ENCODE data around the gene MTAP.
A peak's percentile ranks its signal among the peaks of the same experiment; 100 is the strongest.

MTAP gene

DNA sequence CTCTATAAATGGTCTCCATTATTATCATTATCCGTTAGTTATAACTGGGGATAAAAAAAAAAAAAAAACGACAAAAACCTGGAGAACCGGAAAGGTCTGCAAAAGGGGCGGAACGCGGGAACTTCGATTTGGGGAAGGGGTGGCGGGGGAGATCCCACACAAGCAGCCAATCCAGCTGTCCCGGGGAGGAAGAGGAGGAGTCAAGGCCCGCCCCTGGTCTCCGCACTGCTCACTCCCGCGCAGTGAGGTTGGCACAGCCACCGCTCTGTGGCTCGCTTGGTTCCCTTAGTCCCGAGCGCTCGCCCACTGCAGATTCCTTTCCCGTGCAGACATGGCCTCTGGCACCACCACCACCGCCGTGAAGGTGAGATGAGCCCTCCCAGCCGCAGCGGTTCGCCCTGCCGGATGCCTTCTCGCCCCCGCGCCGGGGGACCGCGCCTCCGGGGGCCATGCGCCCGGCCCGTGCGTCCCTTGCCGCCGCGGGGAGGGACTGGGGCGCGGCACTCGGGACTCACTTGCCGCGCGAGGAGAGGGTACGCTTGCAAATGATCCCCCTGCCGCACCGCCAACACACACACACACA lies at the start of gene MTAP:
MTAP (plus strand) TSS at position 219 of the 583 bp plus-strand sequence; CDS start at position 332, 113 bp downstream.
- DNase-seq = peak; percentile 37 to 42

DNA sequence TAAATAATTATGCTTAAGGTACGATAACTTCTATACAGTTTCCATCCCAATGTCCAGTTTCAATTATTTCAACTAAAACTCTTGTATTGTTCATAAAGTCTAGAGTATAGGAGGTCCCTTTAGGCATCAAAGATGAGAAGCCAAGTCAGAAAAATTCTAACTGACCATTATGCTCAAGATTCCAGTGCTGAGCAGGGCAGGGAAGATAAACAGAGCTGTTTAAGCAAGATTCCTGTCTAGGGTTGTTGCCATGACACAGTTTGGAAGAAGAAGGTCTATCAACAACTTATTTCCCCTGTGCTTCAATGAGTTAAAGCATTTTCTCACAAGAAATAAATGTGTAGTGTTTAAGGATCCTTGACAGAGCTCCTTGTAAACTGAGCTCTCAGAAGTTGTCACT lies 48.9 kb upstream of the MTAP start:
- no peak for DNase-seq

DNA sequence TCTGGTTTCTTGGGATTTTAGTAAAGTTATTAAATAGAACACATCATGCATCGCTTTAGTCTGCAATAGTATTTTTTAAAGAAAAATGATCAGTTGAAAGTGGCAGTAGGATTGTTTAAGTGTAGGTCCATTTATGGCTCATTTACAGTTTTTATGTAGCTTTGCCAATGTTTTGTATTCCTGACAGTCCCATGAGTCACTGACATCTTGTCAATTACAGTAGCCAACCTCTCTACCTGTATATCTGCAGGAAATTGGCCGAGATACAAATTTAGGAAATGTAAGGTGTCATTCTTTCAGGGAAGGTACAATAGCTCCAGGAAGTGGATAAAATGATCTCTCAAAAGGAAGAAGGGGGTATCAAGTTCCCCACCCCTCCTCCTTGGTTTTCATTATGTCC lies 47.7 kb upstream of the MTAP start:
- DNase-seq = no peak

DNA sequence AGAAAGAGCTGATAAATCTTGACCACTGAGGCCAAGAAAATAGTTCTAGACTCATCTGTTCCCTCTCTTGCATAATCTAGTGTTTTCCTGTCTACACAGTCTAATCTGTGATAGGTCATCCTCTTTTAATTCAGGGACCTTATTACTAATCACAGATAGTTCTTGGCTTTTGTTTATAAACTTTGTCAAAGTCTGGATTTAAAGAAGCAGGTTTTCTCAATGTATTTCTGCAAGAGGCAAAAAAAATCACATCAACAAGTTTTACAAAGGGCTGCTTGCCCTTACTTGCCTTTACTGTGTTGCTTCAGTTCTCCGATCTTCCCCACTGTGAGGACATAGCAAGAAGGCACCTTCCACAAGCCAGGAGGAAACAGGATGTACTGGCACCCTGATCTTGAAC lies 43.9 kb upstream of the MTAP start:
- no peak for DNase-seq

DNA sequence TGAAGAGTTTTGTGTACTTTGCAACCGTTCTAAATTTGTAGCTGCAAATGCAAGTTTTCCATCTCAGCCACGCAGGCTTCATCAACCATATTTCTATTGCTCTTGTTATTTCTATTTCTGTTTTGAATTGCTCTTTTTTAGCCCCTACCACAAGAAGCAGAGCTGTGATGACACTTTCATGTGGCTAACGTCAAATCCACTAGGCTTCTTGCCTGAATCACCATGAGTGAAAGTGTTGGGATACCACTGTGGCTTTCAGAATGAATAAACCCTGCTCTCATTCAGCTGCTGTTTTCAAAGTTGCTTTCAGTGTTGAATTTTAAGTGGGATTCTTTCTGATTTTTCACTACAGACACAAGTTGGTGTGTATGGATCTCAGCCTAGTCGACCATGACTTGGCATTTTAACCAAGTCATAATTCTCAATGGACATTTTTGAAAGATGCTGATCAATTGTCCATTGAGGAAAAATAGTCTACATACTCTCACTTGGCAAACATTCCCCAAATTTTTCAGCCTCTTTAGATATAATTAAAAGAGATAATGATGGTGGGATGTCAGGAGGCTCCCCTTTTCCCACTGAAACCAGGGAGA lies 41.0 kb upstream of the MTAP start:
- no peak for DNase-seq

DNA sequence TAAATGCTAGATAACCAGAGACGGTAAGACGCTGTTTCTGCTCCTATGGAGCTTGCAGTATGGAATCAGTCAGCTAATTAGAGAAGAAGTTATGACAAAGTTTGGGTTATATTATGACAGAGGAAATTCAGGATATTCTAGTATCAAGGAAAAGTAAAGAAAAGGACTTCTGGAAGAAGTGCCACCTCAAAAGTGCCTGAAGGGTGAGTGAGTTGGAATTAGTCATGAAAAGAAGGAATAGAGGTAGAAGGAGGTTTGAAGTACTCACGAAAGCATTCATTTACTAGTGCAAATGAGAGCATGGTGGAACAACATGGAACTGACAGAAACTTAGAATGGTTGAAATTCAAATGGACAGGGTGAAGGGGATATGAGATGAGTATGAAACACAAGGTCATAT lies 40.4 kb upstream of the MTAP start:
- no peak for DNase-seq

DNA sequence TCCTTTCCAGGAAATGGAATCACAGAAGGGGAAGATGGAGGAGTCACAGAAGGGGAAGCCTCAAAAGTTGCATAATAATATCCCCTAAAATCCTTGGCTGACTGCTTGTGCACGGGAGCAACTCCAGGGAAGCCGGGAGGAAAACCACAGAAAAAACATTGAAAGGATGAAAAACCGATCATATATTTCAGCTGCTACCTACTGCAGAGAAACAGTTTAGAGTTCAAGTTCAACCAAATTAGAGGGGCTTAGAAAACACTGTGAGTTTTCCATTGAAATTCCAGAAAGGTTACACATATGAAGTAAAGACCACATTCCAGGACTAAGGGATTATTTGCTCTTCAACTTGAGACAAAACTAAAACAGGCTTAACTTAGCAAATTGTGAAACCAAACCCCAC lies 37.6 kb upstream of the MTAP start:
- no peak for DNase-seq

DNA sequence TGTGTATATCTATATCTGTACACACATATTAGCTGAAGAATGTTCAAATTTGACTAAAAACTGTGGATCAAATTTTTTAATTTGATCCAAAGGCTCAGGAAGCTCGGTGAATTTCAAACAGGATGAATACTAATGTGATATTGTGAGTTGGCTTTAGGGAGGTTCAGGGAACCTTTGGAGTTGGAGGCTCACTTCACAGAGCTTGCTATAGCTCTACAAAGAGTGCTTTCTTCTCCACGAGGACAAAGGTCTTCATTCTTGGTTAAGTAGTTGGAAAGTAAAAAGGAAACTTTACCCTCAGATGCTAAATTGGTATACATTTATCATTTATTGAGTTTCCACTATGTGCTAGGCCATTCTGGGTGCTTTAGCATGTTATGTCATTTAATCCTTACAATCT lies 36.3 kb upstream of the MTAP start:
- DNase-seq = no peak

DNA sequence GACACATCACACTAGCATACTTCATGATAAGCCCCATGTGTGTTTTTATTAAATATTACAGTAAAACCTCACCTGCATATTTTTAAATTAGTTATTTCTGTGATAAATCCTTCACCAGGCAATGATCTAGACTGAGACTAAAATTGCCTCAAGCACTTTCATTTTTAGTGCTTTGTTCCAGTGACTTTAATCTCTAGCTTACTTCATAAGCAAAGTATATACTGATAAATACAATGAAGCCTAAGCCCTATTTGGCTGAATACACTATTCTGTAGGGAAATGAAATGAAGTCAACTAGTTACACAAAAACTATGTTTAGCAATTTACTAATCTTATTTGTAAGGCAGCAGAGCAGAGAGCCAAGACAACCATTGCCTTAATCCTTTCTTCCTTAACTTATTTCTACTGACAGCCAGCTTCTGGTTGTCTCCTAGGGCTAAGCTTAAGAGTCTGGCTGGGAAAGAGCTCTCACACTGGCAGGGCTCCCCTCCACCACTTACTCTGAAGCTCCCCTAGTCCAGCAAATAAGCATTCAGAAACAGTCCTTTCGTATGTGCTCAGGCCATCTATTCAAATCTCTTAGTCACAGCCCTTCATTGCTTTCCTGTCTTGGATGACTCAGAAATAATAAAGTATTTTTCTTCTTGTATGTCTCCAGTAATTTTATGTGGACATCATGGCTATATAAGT lies 31.4 kb upstream of the MTAP start:
- no peak for DNase-seq

DNA sequence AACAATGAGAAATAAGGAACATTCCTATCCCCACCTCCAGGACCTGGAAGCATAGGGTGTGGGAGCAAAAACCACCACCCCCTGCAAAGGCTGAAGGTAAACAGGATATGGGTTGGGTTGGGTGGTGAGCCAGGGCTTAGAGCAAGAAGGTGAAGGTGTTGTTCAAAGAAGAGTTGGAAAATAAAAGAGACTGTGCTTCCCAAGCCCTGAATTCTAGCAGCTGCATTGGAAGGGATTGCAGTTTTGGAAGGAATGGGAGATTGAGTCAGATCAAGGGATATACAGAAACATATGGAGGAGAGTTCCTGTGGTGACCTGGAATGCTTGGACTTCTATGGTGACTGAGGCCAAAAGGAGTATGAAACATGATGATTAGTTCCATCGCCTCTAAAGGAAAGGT lies 24.7 kb upstream of the MTAP start:
- DNase-seq = no peak

DNA sequence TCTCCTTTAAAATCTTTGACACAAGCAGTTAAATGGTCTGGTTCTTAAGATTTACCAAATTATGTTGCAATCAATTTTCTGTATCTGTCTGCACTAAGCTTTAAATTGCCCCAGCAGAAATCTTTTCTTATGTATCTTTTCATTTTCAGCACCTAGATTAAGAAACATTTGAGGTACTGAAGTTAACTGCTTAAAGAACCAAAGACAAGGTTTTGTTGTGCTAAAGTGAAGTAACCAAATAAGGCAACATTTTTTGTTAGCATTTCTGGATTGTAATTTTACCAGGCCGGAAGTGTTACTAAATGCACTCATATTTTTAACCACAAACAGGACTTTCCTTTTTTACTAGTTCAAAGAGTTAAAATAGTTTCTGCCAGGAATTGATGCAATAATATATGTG lies 24.1 kb upstream of the MTAP start:
- DNase-seq = no peak

DNA sequence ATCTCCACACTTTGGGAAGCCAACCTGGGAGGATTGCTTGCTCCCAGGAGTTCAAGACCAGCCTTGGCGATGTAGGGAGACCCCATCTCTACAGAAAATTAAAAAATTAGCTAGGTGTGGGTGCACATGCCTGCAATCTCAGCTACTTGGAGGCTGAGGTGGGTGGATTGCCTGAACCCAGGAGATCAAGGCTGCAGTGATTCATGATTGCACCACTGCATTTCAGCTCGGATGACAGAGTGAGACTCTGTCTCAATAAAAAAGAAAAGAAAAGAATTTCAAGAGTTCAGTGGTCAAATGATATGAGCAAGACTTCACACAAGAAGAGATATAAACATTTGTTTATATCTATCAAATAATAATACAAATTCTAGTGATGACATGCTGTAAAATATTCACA lies 23.0 kb upstream of the MTAP start:
- DNase-seq = no peak

DNA sequence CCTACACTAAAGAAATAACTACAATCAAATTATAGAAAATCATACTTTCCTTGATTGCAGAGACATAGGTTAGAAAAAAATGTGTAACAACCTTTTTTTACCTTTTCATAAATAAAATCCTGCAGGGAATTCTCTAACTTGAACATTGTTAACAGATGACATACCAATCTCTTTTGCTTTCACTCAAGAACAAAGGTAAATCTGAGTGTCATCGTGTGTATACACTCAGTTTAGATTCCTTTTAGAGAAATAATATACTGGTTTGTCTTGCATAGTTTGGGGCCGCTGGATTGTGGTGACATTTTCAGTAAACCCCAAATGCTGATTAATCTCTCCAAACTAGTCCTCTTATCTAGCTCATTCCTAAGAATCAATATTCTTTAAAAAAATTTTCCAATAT lies 20.8 kb upstream of the MTAP start:
- DNase-seq = no peak

DNA sequence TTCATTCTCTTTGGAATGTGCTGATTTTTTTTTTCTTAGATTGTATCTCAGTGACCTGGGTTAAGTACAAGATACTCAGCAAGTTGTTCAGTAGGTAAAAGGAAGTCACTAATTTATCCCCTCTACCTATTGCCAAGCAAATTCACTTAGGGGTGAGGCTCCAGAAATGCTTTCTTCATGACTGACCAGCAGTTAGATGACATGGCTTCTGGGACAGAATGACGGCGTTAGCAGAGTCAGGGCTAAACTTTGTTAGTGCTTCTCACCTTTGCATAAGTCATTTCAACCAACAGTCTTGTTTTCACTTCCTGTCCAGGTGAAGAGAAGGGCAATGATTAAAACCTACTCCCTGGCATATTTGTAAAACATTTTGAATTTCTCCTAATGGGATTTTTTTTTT lies 20.2 kb upstream of the MTAP start:
- no peak for DNase-seq

DNA sequence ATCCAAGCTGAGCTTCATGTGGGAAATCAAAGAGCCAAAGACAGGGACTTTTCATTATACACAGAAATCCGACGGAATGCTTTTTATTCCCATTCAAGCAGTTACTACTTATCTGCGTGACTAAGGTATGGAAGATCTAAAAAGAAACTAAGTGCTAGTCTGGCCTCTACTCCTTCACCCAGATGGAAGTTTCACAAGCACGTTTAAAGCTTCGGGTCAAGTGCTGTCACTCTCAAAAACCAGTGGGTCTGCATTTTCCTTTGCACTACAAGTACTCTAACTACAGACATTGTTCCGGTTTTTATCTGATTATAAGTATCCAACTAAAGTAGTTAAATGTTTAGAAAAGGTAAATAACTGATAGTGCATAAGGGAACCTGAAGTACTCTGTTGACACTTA lies 13.7 kb upstream of the MTAP start:
- no peak for DNase-seq

DNA sequence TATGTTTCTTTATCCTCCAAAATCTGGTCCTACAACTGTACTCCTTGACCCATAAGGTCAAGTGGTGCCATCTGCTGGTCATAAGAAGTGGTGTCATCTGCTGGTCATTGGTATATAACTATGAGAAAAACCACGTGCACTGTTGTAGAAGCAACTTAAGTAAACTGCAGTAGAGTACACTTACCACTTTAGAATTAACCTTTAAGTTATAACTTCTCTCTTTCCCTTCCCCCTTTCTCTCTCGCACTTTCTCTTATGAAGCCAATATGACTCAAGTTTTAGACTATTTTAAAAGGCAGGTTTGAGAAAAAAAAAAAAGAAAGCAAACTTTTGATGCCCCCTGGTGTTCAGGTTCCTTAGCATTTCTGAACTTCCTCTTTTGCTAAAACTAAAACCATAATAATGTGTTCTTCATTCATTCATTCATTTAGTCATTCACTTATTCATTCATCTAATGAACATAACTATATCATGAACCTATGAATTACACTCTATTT lies 12.8 kb upstream of the MTAP start:
- DNase-seq = peak in 1 of 2 donors; percentile 79

DNA sequence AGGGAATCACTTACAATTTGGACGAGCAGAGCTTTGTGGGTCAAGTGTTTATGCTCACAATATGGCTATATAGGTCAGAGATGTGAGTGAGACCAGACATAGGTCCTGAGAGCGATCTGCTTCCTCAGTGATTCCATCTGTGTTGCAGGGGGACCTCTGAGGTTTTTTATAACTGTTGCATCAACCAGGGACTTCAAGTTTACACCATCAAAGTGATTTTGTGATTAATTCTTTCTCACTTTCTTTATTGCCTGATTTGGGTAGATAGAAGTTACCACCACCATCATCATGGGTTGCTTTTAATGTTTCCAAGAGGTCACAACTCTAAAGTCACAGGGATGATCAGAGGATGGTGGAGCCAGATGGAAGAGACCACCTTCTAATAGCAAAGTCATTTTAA lies 7.0 kb upstream of the MTAP start:
- no peak for DNase-seq

DNA sequence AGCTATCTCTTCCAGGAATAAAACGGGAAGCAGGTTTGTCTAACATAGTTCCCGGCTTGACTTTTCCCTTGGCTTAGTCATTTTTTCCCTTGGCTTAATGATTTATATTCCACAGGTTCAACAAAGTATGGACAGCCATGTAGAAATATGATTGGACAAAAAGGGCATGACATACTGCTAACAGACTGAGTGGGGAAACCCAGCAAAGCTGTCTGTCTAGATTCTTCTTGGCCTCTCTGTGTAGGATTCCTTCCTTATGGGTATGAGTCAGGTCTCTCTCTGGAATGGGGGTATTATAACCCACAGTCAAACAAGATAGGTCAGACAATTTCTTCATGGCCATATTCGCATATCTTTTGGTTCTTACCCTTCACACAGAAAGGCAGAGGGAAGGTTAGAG lies 5.7 kb upstream of the MTAP start:
- DNase-seq = no peak

DNA sequence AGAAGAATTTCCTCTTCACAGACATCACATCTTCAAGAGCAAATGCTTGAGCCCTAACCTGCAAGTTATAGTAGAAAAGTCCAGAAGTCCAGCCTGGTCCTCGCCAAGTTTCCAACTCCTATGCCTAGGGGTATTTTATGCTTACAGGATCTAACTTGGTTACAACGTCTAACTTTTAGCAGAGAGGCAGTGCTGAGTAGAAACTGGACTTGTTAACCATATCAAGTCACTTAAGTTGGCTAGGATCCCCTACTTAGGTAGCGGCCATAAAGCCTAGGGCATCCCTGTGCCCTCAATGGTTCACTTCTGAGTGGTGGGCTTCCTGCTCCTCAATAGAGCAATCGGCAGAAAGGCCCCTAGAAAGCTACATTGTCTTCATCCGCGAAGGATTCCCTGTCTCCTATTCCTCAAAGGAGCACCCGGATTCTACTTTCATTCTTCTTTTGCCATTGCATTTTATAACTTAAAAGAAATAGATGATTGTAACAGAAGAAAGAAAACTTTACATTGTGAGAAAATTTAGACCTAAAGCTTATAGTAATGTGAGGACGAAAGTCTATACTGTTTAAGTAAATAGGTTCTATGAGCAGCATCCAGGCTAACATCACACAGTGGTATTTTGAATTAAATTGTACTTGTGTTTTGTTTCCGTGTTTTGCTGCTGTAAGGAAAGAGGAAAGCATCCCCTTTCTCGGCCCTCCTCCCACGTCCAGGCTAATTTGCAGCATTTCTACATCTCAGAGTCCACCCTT lies 1.3 kb upstream of the MTAP start:
- DNase-seq = no peak

DNA sequence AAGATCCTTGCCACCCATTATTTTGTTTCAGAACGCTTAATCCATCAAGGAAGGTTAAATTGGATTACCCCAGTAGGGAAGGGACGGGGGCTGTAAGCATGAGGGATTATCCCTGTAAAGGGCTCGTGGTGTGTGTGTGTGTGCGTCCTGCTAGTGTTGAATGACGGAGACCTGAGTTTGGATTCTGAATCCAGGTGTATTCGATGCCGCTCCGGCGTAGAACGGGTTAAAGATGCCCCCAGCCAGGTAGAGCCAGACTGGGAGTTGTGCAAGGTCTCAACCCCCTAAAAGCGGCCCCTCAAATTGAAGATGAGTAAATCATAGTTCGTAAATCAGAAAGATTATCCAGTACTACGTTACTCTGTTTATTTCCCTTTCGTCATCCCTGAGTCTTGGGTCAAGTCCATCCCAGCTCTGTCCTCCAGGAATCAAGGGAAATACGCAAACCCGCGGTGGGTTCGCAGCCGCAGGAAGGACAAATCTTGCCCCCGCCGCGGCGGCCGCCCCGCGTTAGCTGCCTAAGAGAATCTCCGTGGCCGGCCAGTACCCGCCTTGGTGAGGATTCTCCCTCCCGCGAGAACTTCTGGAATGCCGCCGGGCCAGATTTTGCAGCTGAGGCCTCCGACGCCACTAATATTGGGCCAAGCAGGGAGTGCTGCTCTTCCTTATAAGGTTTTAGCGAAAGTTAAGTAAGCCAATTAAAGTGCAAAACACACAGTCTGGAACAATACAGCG lies 586 bp upstream of the MTAP start:
- DNase-seq = peak in 1 of 2 donors; percentile 41

DNA sequence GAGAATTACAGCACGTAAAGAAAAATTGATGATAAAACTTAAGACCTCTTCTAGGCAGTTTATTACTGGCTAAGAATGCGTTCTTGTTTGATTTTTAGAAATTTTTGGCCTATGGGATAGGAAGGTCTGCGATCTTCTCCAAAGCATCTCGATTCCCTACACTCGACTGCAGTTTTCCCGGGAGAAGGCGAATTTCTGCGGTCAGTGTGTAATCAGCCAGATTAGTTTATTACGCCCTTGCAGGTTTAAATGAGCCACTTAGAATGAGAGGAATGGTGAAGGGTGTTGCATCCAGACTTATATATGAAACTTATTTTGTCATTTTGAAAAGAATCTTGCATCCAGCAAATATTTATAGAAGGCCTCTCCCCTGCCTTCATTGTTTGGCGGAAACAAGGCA lies 1.2 kb downstream of the MTAP start:
- no peak for DNase-seq

DNA sequence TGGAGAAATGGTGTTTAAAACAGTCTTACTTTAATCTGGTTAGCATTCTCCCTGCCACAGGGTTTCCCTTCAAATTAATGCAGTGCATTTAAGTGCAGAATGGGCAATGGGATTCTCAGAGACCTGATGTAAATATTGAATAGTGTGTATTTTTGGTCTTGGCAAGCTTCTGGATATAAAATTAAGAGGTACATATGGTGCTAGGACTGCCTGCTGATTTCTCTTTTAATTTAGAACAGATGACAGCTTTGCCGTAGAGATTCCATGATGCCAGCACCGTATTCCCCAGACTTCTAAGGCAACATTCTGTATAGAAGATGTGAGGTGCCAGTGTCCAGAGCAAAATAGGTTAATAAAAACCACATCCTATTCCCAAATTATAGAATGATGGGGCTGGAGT lies 1.9 kb downstream of the MTAP start:
- no peak for DNase-seq

DNA sequence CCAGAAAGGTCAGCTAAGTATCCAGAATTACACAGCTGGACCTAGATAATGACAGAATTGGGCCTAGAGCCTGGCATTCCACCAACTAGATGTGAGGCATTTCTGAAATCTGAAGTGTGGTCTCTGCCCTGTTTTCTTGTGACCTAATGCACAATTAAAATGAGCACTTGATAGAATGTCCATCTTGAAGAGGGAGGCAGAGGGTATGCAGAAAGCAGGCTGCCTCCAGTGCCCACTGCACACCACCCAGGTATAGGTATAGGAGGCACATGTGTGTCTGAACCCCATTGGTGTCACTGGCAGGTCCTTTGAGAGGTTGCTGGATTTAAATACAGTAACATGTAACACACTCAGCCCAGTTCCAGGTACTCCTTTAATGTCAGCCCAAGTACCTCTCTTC lies 2.4 kb downstream of the MTAP start:
- no peak for DNase-seq

Data from bone marrow (tissue), 2 donors.